Upper lobe of left lung (tissue), 6 donors: ENCODE results near the gene FGF23. TPM values are rescaled to one million over a fixed set of nuclear protein-coding genes. Genes with fewer than 3 reads are reported as not detected.

Experiments used
- ATAC-seq, 2 donors: fragments of 200-7000 bp; cut with Tn5 transposase; one replicate each; pipeline ENCODE4 v1.9.1; 2022; ENCODE audit warnings: mild to moderate bottlenecking in 2 of 2, moderate library complexity in 2 of 2; ENCODE audit not compliant: low FRiP score in 2 of 2
- DNase-seq, 2 donors: peaks; one replicate each; pipeline ENCODE4 v3.0.0-alpha.2; 2019 to 2020
- H3K27ac ChIP-seq, 4 donors: fragments of 200-600 bp; sonication (generic); one replicate each; pipeline ENCODE4 v1.5.1; 2016 to 2019
- H3K27me3 ChIP-seq, 4 donors: fragments of 200-600 bp; sonication (generic); one replicate each; pipeline ENCODE4 v1.5.1; 2017 to 2019
- H3K36me3 ChIP-seq, 4 donors: fragments of 200-600 bp; sonication (generic); one replicate each; pipeline ENCODE4 v1.5.1; 2016 to 2019
- H3K4me1 ChIP-seq, 4 donors: fragments of 200-600 bp; sonication (generic); one replicate each; pipeline ENCODE4 v1.5.1; 2018 to 2019
- H3K4me3 ChIP-seq, 4 donors: fragments of 200-600 bp; sonication (generic); one replicate each; pipeline ENCODE4 v1.5.1; 2017 to 2019; ENCODE audit warnings: mild to moderate bottlenecking in 2 of 4, moderate library complexity in 1 of 4
- H3K9me3 ChIP-seq, 4 donors: fragments of 200-600 bp; sonication (generic); one replicate each; pipeline ENCODE4 v1.5.1; 2018 to 2019
- CTCF ChIP-seq, 6 experiments: fragments of 450-650 bp in 4 of 6; fragments of 200-600 bp in 2 of 6; sonication (generic) in 2 of 6; IDR thresholded peaks; one replicate each; pipeline ENCODE4 v1.5.1; 2016 to 2019; ENCODE audit warnings: antibody characterized with exemption in 6 of 6
- EP300 ChIP-seq, 4 donors: sonication (generic); formaldehyde crosslinking; IDR thresholded peaks; one replicate each; pipeline ENCODE4 v1.5.1; 2017; ENCODE audit warnings: antibody characterized with exemption in 4 of 4, control low read depth in 2 of 4
- POLR2A ChIP-seq, 4 donors: fragments of 450-650 bp; IDR thresholded peaks; one replicate each; pipeline ENCODE4 v1.5.1; 2016 to 2017; ENCODE audit warnings: antibody characterized with exemption in 4 of 4, mild to moderate bottlenecking in 2 of 4
- POLR2AphosphoS5 ChIP-seq, 2 donors: sonication (generic); formaldehyde crosslinking; IDR thresholded peaks; one replicate each; pipeline ENCODE4 v1.5.1; 2017; ENCODE audit warnings: antibody characterized with exemption in 2 of 2
- WGBS, 2 donors: methylation state at CpG; one replicate each; pipeline ENCODE4 v1.1.5; 2017 to 2018; 5-methylcytosine and 5-hydroxymethylcytosine counted together
- total RNA-seq, 6 donors: library from RNA; depleted of rRNA in 4 of 6; stranded (reverse); fragments of >200 nt in 4 of 6; gene quantifications; one replicate each; pipeline versions ENCODE4 v1.1.0 to v1.2.1, GENCODE V29; 2016 to 2021
- donor health status: DM: no; HTN: no; CAD: no; lungs with moderate emphysema.
- donor health status: DM: no; HTN: yes; CAD: no; lungs with severe emphysema.

FGF23 gene
- not detected for total RNA-seq

- no peaks in the 10 kb centered on the region for H3K9me3 ChIP-seq
- DNase-seq (peak in 1 of 2 donors; percentile 49), ATAC-seq (peak in 1 of 2 donors; percentile 38)
- no peaks in the 10 kb centered on the region for H3K4me1 ChIP-seq
- no peaks in the 10 kb centered on the region for H3K36me3 ChIP-seq
- WGBS, 2 donors: 3 to 8% methylated on average over 7 of the region's 7 CpGs
- no peak within 1 kb of the TSS for H3K27ac ChIP-seq
- no peak within 1 kb of the TSS for H3K4me3 ChIP-seq
- no peaks in the 10 kb centered on the region for H3K27me3 ChIP-seq
- TF ChIP-seq POLR2AphosphoS5 (IDR thresholded peaks at IDR 0.05) (no peak), CTCF (IDR thresholded peaks at IDR 0.05) (no peak), EP300 (IDR thresholded peaks at IDR 0.05) (no peak), POLR2A (IDR thresholded peaks at IDR 0.05) (no peak)
Observed at GRCh38 chr12:4379405-4379804, at the start of gene FGF23. FGF23 (minus strand) TSS chr12:4379712; CDS start chr12:4379582, 130 bp downstream.

DNA sequence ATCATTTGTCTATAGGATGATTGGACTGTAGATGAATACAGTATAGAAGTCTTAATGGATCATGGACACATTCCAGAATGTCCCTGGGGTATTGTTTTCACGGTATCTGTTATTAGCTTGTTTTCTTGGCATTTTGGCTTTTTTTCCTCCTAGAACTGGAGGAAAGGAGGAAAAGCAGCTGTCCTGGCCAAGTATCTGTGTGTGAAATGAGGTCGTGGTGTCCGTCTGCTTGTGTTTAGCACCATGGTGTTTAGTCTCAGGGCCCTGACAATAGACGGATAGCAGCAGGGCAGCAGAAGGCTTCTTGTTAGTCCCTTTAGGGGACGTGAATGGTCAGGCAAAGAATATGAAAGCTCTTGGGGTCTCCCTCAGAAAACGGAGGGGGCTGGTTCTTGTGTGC, 44.9 kb upstream of the FGF23 start:
- WGBS, 2 donors: 55 to 67% methylated on average over 6 of the region's 6 CpGs
- ATAC-seq (no peak), DNase-seq (no peak)
- Histone ChIP-seq H3K9me3 (no peaks in the 10 kb centered on the region), H3K36me3 (no peaks in the 10 kb centered on the region), H3K4me1 (no peaks in the 10 kb centered on the region), H3K27me3 (no peaks in the 10 kb centered on the region), H3K4me3 (no peak overlapping the region), H3K27ac (no peak overlapping the region)
- no peak for TF ChIP-seq POLR2AphosphoS5 (IDR thresholded peaks at IDR 0.05)
- no peak for TF ChIP-seq EP300 (IDR thresholded peaks at IDR 0.05)
- no peak for TF ChIP-seq CTCF (IDR thresholded peaks at IDR 0.05)
- no peak for TF ChIP-seq POLR2A (IDR thresholded peaks at IDR 0.05)

- Histone ChIP-seq H3K4me3 (no peak overlapping the region), H3K4me1 (no peaks in the 10 kb centered on the region), H3K9me3 (no peaks in the 10 kb centered on the region), H3K27ac (no peak overlapping the region), H3K27me3 (no peaks in the 10 kb centered on the region), H3K36me3 (no peaks in the 10 kb centered on the region)
- DNase-seq: peak in 1 of 2 donors; percentile 29
- no peak for ATAC-seq
- no peak for TF ChIP-seq POLR2AphosphoS5 (IDR thresholded peaks at IDR 0.05)
- no peak for TF ChIP-seq POLR2A (IDR thresholded peaks at IDR 0.05)
- TF ChIP-seq EP300 (IDR thresholded peaks at IDR 0.05): no peak
- TF ChIP-seq CTCF (IDR thresholded peaks at IDR 0.05): no peak
- 72 to 89% methylated on average over 6 to 11 of the region's 11 CpGs for WGBS, 2 donors
Observed at GRCh38 chr12:4423528-4424195, 44.1 kb upstream of the FGF23 start.

DNA sequence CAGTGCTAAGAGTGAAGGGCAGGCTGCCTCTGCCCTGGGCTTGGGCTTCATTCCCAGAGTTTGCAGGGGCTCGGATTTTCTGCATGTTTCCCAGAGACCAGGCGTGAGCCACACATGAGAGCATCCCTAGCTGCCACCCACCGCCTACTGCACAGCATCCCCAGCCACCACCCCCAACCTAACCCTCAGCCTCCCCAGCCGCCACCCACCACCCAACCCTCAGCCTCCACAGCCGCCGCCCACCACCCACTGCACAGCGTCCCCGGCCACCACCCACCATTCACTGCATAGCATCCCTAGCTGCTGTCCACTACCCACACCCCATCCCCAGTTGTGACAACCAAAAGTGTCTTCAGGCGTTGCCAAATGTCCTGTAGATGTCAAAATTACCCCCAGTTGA, 43.5 kb upstream of the FGF23 start:
- WGBS, 2 donors: 93% methylated on average over 9 of the region's 9 CpGs

More for the DNA sequence above, 43.5 kb upstream of the FGF23 start:
- Histone ChIP-seq H3K27me3 (no peaks in the 10 kb centered on the region), H3K4me1 (no peaks in the 10 kb centered on the region), H3K4me3 (no peak overlapping the region), H3K36me3 (no peaks in the 10 kb centered on the region), H3K9me3 (no peaks in the 10 kb centered on the region), H3K27ac (no peak overlapping the region)
- ATAC-seq (no peak), DNase-seq (peak in 1 of 2 donors; percentile 58)
- TF ChIP-seq CTCF (IDR thresholded peaks at IDR 0.05) (no peak), POLR2A (IDR thresholded peaks at IDR 0.05) (no peak), EP300 (IDR thresholded peaks at IDR 0.05) (no peak), POLR2AphosphoS5 (IDR thresholded peaks at IDR 0.05) (no peak)
